ENCODE data around the gene TAS2R13.

GRCh38 chr12:10940389-10940788 is 31.0 kb upstream of the TAS2R13 start:
- TF ChIP-seq CTCF (tag by site-specific recombination; IDR thresholded peaks at IDR 0.05) (no peak), ZNF701 (tag by site-specific recombination; IDR thresholded peaks at IDR 0.05) (no peak), ZNF558 (tag by site-specific recombination; IDR thresholded peaks at IDR 0.05) (no peak), ZNF513 (tag by site-specific recombination; IDR thresholded peaks at IDR 0.05) (no peak), ZNF560 (tag by site-specific recombination; IDR thresholded peaks at IDR 0.05; ENCODE audit: borderline replicate concordance) (no peak), ZNF596 (tag by site-specific recombination; IDR thresholded peaks at IDR 0.05) (no peak), ZBTB11 (tag by site-specific recombination; conservative IDR thresholded peaks at IDR 0.05; ENCODE audit: low read depth) (no peak), ZNF530 (tag by site-specific recombination; IDR thresholded peaks at IDR 0.05; ENCODE audit: low read depth) (no peak), PATZ1 (tag by site-specific recombination; IDR thresholded peaks at IDR 0.05) (no peak), KLF17 (tag by site-specific recombination; IDR thresholded peaks at IDR 0.05) (no peak), FEZF1 (tag by site-specific recombination; IDR thresholded peaks at IDR 0.05) (no peak), SP2 (tag by site-specific recombination; IDR thresholded peaks at IDR 0.05) (no peak), ZNF138 (tag by site-specific recombination; IDR thresholded peaks at IDR 0.05; ENCODE audit: borderline replicate concordance) (no peak), ATF2 (tag by site-specific recombination; IDR thresholded peaks at IDR 0.05; ENCODE audit: low read depth) (no peak)

Data from HEK293 (cell line).